ENCODE data around the gene CSRNP2. TPM values are rescaled to one million over a fixed set of nuclear protein-coding genes. Genes with fewer than 3 reads are reported as not detected.

Gene CSRNP2
- total and polyA plus RNA-seq, 2 of the 13 experiments (the other 11 are each of a cell fraction or from before 2014, with no cell fraction given): 4.8 to 7.3 TPM

DNA sequence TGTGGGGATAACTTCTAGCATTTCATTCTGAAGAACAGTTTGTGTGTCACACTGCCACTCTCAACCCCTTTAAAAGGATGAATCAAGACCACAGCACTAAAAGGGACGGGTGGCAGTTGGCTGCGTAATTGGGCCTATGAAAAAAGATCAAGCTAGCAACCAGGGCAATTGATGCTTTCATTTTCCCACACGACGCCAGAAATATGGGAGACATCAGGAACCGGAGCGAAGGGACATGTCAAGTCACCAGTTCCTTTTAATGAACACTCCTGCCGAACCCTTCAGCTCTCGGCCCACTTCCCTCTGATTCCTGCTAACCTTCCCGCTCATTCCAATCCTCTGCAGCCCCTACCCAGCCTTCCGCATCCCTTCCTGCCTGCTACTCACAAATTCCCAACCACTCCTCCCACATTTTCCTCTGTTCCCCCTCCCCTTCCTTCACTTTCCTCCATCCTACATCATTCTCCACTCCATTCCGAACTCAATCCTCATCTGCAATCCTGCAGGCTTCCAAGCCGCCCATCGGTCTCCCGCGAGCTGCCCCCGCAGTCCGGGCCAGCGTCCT is 753 bp downstream of the CSRNP2 start (continued):
- TF ChIP-seq, protein P1, sequence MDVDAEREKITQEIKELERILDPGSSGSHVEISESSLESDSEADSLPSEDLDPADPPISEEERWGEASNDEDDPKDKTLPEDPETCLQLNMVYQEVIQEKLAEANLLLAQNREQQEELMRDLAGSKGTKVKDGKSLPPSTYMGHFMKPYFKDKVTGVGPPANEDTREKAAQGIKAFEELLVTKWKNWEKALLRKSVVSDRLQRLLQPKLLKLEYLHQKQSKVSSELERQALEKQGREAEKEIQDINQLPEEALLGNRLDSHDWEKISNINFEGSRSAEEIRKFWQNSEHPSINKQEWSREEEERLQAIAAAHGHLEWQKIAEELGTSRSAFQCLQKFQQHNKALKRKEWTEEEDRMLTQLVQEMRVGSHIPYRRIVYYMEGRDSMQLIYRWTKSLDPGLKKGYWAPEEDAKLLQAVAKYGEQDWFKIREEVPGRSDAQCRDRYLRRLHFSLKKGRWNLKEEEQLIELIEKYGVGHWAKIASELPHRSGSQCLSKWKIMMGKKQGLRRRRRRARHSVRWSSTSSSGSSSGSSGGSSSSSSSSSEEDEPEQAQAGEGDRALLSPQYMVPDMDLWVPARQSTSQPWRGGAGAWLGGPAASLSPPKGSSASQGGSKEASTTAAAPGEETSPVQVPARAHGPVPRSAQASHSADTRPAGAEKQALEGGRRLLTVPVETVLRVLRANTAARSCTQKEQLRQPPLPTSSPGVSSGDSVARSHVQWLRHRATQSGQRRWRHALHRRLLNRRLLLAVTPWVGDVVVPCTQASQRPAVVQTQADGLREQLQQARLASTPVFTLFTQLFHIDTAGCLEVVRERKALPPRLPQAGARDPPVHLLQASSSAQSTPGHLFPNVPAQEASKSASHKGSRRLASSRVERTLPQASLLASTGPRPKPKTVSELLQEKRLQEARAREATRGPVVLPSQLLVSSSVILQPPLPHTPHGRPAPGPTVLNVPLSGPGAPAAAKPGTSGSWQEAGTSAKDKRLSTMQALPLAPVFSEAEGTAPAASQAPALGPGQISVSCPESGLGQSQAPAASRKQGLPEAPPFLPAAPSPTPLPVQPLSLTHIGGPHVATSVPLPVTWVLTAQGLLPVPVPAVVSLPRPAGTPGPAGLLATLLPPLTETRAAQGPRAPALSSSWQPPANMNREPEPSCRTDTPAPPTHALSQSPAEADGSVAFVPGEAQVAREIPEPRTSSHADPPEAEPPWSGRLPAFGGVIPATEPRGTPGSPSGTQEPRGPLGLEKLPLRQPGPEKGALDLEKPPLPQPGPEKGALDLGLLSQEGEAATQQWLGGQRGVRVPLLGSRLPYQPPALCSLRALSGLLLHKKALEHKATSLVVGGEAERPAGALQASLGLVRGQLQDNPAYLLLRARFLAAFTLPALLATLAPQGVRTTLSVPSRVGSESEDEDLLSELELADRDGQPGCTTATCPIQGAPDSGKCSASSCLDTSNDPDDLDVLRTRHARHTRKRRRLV (CRISPR knock-in tag; IDR thresholded peaks at IDR 0.05): 0 out of 2 replicates have a peak, but pooled peaks have one; percentile 18
- TF ChIP-seq NONO (IDR thresholded peaks at IDR 0.05) (no peak), NONO (CRISPR knock-in tag; conservative IDR thresholded peaks at IDR 0.05) (no peak), PHF21A (CRISPR knock-in tag; IDR thresholded peaks at IDR 0.05) (0 out of 2 replicates have a peak, but pooled peaks have one; percentile 6), XRCC5 (optimal IDR thresholded peaks at IDR 0.05; ENCODE audit: low read length) (no peak), RNF2 (conservative IDR thresholded peaks at IDR 0.05; ENCODE audit: low read depth) (no peak), NR2F6 (IDR thresholded peaks at IDR 0.05) (no peak), NR2F6 (CRISPR knock-in tag; IDR thresholded peaks at IDR 0.05) (no peak), ZNF44 (CRISPR knock-in tag; IDR thresholded peaks at IDR 0.05) (no peak), MED13 (CRISPR knock-in tag; IDR thresholded peaks at IDR 0.05) (peak; percentile 5; the same call in 1 of the 2 replicates), SMC3 (IDR thresholded peaks at IDR 0.05; ENCODE audit: low read length) (no peak), ZNF550 (CRISPR knock-in tag; IDR thresholded peaks at IDR 0.05; ENCODE audit: borderline replicate concordance) (no peak), MAFG (CRISPR knock-in tag; IDR thresholded peaks at IDR 0.05) (no peak), ZNF281 (CRISPR knock-in tag; IDR thresholded peaks at IDR 0.05; ENCODE audit: borderline replicate concordance) (no peak), YY1 (IDR thresholded peaks at IDR 0.05; ENCODE audit: insufficient read depth, insufficient replicate concordance, low read depth, low read length) (no peak), ZZZ3 (CRISPR knock-in tag; IDR thresholded peaks at IDR 0.05; ENCODE audit: borderline replicate concordance) (0 out of 2 replicates have a peak, but pooled peaks have one; percentile 18)
- TF ChIP-seq, protein P2, sequence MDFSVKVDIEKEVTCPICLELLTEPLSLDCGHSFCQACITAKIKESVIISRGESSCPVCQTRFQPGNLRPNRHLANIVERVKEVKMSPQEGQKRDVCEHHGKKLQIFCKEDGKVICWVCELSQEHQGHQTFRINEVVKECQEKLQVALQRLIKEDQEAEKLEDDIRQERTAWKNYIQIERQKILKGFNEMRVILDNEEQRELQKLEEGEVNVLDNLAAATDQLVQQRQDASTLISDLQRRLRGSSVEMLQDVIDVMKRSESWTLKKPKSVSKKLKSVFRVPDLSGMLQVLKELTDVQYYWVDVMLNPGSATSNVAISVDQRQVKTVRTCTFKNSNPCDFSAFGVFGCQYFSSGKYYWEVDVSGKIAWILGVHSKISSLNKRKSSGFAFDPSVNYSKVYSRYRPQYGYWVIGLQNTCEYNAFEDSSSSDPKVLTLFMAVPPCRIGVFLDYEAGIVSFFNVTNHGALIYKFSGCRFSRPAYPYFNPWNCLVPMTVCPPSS (IDR thresholded peaks at IDR 0.05): no peak
- TF ChIP-seq, protein P3, sequence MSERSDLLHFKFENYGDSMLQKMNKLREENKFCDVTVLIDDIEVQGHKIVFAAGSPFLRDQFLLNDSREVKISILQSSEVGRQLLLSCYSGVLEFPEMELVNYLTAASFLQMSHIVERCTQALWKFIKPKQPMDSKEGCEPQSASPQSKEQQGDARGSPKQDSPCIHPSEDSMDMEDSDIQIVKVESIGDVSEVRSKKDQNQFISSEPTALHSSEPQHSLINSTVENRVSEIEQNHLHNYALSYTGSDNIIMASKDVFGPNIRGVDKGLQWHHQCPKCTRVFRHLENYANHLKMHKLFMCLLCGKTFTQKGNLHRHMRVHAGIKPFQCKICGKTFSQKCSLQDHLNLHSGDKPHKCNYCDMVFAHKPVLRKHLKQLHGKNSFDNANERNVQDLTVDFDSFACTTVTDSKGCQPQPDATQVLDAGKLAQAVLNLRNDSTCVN (CRISPR knock-in tag; IDR thresholded peaks at IDR 0.05; ENCODE audit: borderline replicate concordance): no peak

All from HepG2 (cell line).